HG03139 (cell line): ENCODE measurements around the gene PRKG1.

ENCODE experiments used
- ATAC-seq: cut with Tn5 transposase; IDR thresholded peaks from one replicate; pipeline ENCODE4 v1.9.1; 2021; ENCODE audit not compliant: unreplicated experiment

PRKG1 gene

GRCh38 chr10:52318822-52319464 lies 1244.7 kb downstream of the PRKG1 start:
- ATAC-seq, result no peak

DNA sequence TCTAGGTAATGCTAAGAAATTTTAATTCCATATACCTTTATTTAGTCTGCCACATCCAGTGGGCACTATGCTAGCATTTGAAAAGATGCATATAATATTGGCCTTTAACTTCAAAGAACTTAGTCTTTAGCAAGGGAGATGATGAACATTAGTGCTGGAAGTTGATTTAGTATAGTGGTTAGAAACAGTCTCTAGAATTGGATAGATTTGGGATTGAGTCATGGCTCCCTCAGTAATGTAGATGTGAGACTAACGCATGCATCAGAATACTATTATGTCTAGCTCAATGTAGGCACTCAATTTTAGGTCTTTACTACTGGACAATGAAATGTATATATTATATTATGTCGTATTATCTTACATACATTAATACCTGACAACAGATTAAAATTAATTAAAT lies 1245.6 kb downstream of the PRKG1 start:
- no peak for ATAC-seq

DNA sequence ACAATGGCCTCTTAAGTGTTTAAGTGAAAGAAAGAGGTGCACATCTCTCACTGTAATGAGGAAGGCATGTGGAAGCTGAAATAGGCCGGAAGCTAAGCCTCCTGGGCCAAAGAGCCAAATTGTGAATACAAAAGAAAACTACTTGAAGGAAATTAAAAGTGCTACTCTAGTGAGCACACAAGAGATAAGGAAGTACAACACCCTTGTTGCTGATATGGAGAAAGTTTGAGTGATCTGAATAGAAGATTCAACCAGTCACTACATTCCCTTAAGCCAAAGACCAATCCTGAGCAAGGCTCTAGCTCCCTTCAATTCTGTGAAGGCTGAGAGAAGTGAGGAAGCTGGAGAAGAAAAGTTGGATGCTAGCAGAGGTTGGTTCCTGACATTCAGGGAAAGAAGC lies 1248.0 kb downstream of the PRKG1 start:
- no peak for ATAC-seq

DNA sequence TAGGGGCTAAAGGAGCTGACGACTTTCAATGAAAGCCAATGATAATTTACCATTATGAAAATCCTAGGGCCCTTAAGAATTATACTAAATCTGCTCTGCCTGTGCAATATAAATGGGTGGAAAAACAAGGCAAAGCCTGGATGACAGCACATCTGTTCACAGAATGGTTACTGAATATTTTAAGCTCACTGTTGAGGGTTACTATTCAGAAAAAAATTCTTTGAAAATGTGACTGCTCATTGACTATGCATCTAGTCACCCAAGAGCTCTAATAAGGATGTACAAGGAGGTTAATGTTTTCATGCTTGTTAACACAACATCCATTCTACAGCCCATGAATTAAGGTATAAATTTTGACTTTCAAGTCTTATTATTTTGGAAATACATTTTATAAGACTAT lies 1248.6 kb downstream of the PRKG1 start:
- no peak for ATAC-seq

DNA sequence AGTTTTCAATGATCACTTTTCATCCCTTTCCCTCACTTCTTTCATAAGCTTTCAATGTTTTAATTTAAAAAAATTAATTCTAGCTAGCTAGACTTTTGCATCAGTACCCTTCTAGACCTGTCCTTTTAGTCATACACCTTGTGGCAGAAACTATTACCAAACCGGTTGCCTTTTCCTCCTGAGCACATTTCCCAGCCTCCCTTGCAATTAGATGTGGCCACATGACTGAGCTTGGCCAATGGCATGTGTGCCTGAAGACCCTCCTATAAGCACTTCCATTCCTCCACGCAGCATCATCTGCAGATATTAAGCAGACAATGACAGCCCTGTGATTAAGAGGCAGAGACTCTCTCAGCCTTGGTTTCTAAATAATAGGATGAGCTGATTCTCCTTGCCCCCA lies 1252.1 kb downstream of the PRKG1 start:
- no peak for ATAC-seq

DNA sequence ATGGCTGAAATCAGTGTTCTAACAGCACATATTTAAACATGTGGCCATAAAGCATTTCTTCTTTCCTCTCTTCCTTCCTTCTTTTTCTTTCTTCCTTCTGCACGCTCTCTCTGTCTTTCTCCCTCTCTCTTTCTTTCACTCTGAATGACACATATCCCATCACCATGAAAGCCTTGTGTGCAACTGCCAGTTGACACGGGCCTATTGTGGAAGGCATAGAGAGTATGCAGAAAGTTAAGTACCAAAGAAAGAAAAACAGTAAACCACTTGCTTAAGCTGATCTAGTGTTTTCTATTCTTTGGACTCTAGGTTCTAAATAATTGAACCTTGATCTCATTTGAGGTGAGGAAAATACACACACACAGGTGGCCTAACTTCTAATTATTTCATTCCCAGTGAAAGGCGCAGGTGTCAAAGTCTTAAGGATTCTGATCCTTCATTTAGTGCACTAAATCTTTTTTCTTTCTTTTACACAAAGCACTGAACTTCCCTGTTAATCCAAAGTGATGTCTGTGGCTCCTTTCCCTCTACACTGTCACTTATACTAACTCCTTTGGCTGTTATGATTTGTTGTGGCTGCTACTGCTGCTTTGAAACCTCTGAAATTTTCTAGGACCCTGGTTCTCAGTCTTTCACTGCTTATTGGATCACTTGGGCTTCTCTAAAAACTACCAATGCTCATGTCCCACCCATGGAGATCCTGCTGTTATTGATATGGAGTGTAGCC lies 1257.5 kb downstream of the PRKG1 start:
- no peak for ATAC-seq

- ATAC-seq, result no peak
These were observed 1258.5 kb downstream of the PRKG1 start for GRCh38 chr10:52332815-52333214.

- no peak for ATAC-seq
These were observed 1260.3 kb downstream of the PRKG1 start for GRCh38 chr10:52334595-52334994.

DNA sequence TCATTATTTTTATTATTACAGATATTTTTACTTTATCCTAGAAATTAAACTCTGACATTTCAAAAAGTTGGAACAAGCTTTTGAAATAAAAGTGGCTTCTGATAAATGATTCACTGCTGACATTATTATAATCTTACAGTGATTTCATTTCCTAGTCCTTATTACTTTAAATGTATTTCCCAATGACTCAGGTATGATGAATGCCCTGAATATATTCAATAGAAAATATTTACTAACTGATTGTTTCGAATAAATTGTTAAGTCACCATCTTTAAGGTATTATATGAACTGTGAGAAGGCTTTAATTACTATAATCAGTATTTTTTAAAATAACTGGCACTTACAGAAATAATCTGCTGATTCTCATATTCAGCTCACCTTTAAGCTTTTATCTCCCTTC lies 1261.4 kb downstream of the PRKG1 start:
- no peak for ATAC-seq

DNA sequence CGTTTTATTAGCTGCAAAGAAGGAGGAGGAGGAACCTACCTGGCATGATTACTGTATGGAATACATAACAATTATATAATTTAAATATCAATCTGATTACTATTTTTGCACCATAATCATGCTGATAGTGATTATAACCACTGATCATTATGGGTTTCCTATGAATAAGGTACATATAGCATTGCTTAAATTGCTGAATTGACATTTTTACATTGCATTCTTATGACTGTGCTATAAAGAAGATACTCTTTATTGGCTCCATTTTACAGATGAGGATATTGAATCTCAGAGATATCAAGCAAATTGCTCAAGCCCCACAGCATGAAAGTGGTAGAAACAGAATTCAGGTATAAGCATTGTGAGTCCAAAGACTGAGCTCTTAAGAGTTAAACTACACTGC lies 1262.9 kb downstream of the PRKG1 start:
- no peak for ATAC-seq

DNA sequence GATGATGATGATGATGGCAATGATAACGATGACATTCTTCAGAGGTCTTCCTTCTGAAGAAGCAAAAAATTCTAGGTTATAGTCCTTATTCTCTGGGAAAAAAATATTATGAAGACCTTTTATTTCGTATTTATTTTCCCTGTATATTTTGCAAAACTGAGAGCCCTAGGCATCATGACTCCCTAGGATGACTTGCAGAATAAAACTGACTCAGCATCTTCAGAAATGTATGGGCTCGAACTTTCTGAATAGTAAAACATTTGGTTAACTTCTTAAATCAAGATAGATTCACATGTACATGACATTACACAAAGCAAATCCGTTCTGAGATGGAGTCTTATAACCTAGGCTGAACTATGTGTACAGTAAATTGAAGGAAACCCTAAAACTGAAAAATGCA lies 1269.2 kb downstream of the PRKG1 start:
- no peak for ATAC-seq

DNA sequence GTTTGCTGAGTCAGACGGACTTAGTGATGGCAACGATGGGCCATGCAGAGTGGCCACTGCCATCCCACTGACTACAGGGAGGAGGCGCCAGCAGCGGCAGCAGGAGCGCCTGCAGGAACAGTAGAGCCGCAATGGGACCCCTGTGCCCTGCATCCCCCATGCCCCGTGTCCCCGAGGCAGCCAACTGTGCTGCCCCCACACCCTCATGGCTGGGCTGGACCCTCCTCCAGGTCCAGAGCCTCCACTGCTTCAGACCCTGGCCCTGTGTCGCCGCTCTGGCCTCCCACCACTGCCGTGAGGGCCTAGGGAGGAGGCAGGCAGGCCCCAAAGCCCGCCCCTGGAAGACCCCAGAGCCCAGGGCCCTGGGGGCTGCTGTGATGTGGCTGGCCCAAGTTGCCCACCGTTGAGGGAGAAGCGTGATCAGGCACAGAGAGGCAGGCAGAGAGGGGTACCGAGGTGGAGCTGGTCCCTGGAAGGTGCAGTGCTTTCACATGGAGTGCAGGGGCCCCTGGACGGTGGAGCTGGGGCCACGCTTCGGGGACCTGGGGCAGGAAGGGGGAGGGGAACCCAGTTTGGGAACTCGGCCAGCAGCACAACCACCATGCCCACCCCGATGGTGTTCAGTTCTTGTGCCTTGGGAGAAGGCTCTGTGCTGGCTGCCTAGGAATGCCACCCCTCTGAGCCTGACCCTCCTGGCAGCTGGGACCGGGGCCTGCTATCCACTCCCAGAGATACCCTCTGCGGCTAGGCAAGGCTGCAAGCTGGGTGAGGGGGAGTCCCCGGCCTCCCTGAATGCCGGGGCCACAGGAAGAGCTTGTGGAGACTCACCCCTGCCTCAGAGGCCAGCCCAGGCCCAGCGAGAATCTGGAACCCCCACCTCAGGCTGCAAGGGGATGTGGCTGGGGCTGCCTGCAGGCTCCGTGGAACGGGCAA lies 1272.4 kb downstream of the PRKG1 start:
- ATAC-seq, result no peak

DNA sequence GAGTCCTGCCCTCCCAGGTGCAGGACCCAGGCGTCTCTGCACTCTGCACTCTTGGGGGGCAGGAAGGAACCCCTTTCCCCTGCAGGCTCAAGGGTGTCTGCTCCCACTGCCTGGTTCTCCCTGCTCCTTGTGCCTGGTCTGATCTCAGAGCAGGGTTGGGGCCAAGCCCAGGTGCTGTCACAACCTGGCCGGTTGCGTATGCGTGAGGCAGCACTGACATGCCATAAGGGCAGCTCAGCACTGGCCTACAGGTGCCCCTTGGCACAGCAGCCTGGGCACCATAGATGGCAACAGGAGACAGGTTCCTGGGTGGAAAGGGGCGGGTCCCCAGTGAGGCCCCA lies 1273.0 kb downstream of the PRKG1 start:
- ATAC-seq, result no peak
